Liver (tissue), 9 donors: Measurements from ENCODE around the gene URB1. TPM values are rescaled to one million over a fixed set of nuclear protein-coding genes. Genes with fewer than 3 reads are reported as not detected.

Experiments
- DNase-seq: peaks from one replicate; pipeline ENCODE4 v3.0.0-alpha.2; 2017; ENCODE audit warnings: low spot score
- H3K27ac ChIP-seq, 2 donors: one replicate each; pipeline ENCODE4 v1.7.0; 2013; ENCODE audit warnings: inconsistent platforms in 2 of 2, low read length in 2 of 2, control low read depth in 1 of 2, low read depth in 1 of 2, mild to moderate bottlenecking in 1 of 2
- H3K27me3 ChIP-seq, 4 donors: one replicate each; pipeline versions ENCODE4 v1.6.1 to v1.7.0; 2013; ENCODE audit warnings: low read length in 3 of 4, inconsistent platforms in 1 of 4, mild to moderate bottlenecking in 1 of 4, moderate library complexity in 1 of 4; ENCODE audit not compliant: control insufficient read depth in 4 of 4, insufficient read depth in 4 of 4
- H3K36me3 ChIP-seq, 4 donors: one replicate each; pipeline versions ENCODE4 v1.6.1 to v1.7.0; 2013; ENCODE audit warnings: low read length in 3 of 4, mild to moderate bottlenecking in 3 of 4, low read depth in 1 of 4, moderate library complexity in 1 of 4; ENCODE audit not compliant: control insufficient read depth in 4 of 4, insufficient read depth in 3 of 4
- H3K4me1 ChIP-seq, 4 donors: one replicate each; pipeline versions ENCODE4 v1.6.1 to v1.7.0; 2013; ENCODE audit warnings: low read length in 3 of 4, mild to moderate bottlenecking in 3 of 4, moderate library complexity in 1 of 4; ENCODE audit not compliant: control insufficient read depth in 4 of 4, insufficient read depth in 4 of 4
- H3K4me3 ChIP-seq, 3 donors: one replicate each; pipeline versions ENCODE4 v1.6.1 to v1.7.0; 2013; ENCODE audit warnings: low read length in 3 of 3, control low read depth in 1 of 3, low read depth in 1 of 3, mild to moderate bottlenecking in 1 of 3
- H3K9ac ChIP-seq, 2 donors: one replicate each; pipeline ENCODE4 v1.7.0; 2013; ENCODE audit warnings: low read length in 2 of 2, mild to moderate bottlenecking in 2 of 2, moderate library complexity in 2 of 2, control low read depth in 1 of 2, low read depth in 1 of 2
- H3K9me3 ChIP-seq, 4 donors: one replicate each; pipeline versions ENCODE4 v1.6.1 to v1.7.0; 2013; ENCODE audit warnings: low read length in 3 of 4; ENCODE audit not compliant: control insufficient read depth in 4 of 4
- EGR1 ChIP-seq, 2 donors: IDR thresholded peaks; 2 replicates each; pipeline ENCODE4 v1.6.1; 2016 to 2018; ENCODE audit warnings: antibody characterized with exemption in 2 of 2, low read depth in 2 of 2
- FOXA2 ChIP-seq: IDR thresholded peaks from 2 replicates; pipeline ENCODE4 v1.6.1; 2016; ENCODE audit warnings: antibody characterized with exemption
- GABPA ChIP-seq, 2 donors: IDR thresholded peaks in 1 of 2; conservative IDR thresholded peaks in 1 of 2; 2 replicates each; pipeline ENCODE4 v1.6.1; 2016; ENCODE audit warnings: antibody characterized with exemption in 2 of 2, mild to moderate bottlenecking in 1 of 2, moderate library complexity in 1 of 2
- HNF4A ChIP-seq, 2 donors: conservative IDR thresholded peaks; 2 replicates each; pipeline ENCODE4 v1.6.1; 2016; ENCODE audit warnings: antibody characterized with exemption in 2 of 2, mild to moderate bottlenecking in 2 of 2
- HNF4G ChIP-seq: IDR thresholded peaks from 2 replicates; pipeline ENCODE4 v1.6.1; 2016; ENCODE audit warnings: antibody characterized with exemption
- JUND ChIP-seq, 2 donors: IDR thresholded peaks; 2 replicates each; pipeline ENCODE4 v1.6.1; 2016; ENCODE audit warnings: antibody characterized with exemption in 2 of 2
- NR2F2 ChIP-seq: IDR thresholded peaks from 2 replicates; pipeline ENCODE4 v1.6.1; 2016; ENCODE audit warnings: antibody characterized with exemption
- RXRA ChIP-seq, 2 donors: IDR thresholded peaks; 2 replicates each; pipeline ENCODE4 v1.6.1; 2017 to 2018; ENCODE audit warnings: antibody characterized with exemption in 2 of 2, mild to moderate bottlenecking in 1 of 2
- SP1 ChIP-seq: IDR thresholded peaks from 2 replicates; pipeline ENCODE4 v1.6.1; 2018; ENCODE audit warnings: antibody characterized with exemption, mild to moderate bottlenecking
- TAF1 ChIP-seq: conservative IDR thresholded peaks from 2 replicates; pipeline ENCODE4 v1.6.1; 2016; ENCODE audit warnings: antibody characterized with exemption, mild to moderate bottlenecking
- YY1 ChIP-seq: IDR thresholded peaks from 2 replicates; pipeline ENCODE4 v1.6.1; 2016; ENCODE audit warnings: antibody characterized with exemption, mild to moderate bottlenecking
- WGBS: extraction: QIAGEN DNeasy Blood & Tissue Kit; methylation state at CpG from one replicate; pipeline ENCODE4 v1.1.7; 2013; 5-methylcytosine and 5-hydroxymethylcytosine counted together
- polyA plus RNA-seq, 2 donors: library from polyadenylated mRNA; stranded (reverse) in 1 of 2; unstranded in 1 of 2; fragments of 200-250 nt in 1 of 2; fragments of >200 nt in 1 of 2; fragmentation: Nextera tagmentation in 1 of 2; extraction: Ambion mirVana in 1 of 2; gene quantifications; one replicate each; pipeline versions ENCODE4 v1.2.1 to v1.2.3, GENCODE V29; 2013 to 2015
- total RNA-seq, 2 donors: library from RNA; depleted of rRNA; stranded (reverse); fragments of >200 nt; gene quantifications; one replicate each; pipeline ENCODE4 v1.2.3, GENCODE V29; 2014
- TF ChIP-seq, protein P1 (sequence below): IDR thresholded peaks from 2 replicates; pipeline ENCODE4 v1.6.1; 2016; ENCODE audit warnings: antibody characterized with exemption
- TF ChIP-seq, protein P2 (sequence below): IDR thresholded peaks from 2 replicates; pipeline ENCODE4 v1.6.1; 2016; ENCODE audit warnings: antibody characterized with exemption
- TF ChIP-seq, protein P3 (sequence below): IDR thresholded peaks from 2 replicates; pipeline ENCODE4 v1.6.1; 2016; ENCODE audit warnings: antibody characterized with exemption, mild to moderate bottlenecking
- TF ChIP-seq, protein P4 (sequence below): fragments of 150-350 bp; IDR thresholded peaks from 2 replicates; pipeline ENCODE4 v1.5.1; 2017; ENCODE audit warnings: improper control_type of control experiment, low read depth, low read length; ENCODE audit not compliant: missing input control
- donor health status: healthy.
- donor health status: healthy.
- donor health status: healthy.
- donor health status: healthy.
- donor health status: healthy.

URB1 gene
- total and polyA plus RNA-seq, 4 donors = 2.8 to 14.5 (median 7.1) TPM

DNA sequence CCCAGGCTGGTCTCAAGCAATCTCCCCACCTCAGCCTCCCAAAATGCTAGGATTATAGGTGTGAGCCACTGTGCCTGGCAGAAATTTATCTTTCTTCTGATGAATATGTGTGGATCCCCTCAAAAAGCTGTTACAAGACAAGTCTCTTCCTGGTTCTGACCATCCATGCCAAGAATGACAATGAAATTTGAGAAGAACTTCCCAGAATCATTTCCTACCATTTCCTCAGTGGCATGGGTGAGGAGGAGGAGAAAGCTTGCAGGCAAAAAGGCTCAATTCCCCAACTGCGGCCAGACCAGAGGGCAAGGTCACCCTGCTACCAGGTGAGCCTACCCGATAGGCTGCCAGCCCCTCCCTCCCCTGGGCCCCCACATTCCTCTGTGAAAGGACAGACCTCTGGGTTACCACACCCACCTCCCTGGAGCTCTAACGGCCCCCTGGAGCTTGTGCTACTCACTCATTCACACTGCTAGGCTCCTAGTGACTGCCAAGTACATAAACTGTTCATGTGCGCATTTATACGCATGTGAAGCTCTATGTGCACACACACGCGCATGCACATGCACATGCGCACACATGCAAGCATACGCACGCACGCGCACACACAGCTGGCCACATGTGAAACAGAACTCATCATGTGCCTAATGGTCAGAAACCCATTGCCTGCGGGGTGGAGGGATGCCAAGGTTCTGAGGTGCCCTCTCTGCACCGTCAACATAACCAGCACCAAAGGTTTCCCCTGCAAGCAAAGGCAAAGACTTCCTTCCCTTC is 77.1 kb downstream of the URB1 start:
- Histone ChIP-seq H3K27ac (no peak overlapping the region), H3K36me3 (peaks cover 14 to 63% (median 33%) of the 10 kb centered on the region in 4 donors), H3K4me1 (no peaks in the 10 kb centered on the region), H3K27me3 (no peaks in the 10 kb centered on the region), H3K9me3 (no peaks in the 10 kb centered on the region), H3K9ac (no peak overlapping the region), H3K4me3 (no peak overlapping the region)
- WGBS = 91% methylated on average over 14 of the region's 14 CpGs
- TF ChIP-seq, protein P1, sequence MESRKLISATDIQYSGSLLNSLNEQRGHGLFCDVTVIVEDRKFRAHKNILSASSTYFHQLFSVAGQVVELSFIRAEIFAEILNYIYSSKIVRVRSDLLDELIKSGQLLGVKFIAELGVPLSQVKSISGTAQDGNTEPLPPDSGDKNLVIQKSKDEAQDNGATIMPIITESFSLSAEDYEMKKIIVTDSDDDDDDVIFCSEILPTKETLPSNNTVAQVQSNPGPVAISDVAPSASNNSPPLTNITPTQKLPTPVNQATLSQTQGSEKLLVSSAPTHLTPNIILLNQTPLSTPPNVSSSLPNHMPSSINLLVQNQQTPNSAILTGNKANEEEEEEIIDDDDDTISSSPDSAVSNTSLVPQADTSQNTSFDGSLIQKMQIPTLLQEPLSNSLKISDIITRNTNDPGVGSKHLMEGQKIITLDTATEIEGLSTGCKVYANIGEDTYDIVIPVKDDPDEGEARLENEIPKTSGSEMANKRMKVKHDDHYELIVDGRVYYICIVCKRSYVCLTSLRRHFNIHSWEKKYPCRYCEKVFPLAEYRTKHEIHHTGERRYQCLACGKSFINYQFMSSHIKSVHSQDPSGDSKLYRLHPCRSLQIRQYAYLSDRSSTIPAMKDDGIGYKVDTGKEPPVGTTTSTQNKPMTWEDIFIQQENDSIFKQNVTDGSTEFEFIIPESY = no peak
- no peak for TF ChIP-seq TAF1
- TF ChIP-seq, protein P2, sequence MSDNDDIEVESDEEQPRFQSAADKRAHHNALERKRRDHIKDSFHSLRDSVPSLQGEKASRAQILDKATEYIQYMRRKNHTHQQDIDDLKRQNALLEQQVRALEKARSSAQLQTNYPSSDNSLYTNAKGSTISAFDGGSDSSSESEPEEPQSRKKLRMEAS = no peak
- no peak for TF ChIP-seq SP1
- no peak for TF ChIP-seq JUND (IDR thresholded peaks at IDR 0.05)
- TF ChIP-seq YY1 = no peak
- TF ChIP-seq RXRA (IDR thresholded peaks at IDR 0.05) = no peak
- no peak for TF ChIP-seq GABPA (IDR thresholded peaks at IDR 0.05 in 1 of 2, conservative IDR thresholded peaks at IDR 0.05 in 1 of 2)
- no peak for TF ChIP-seq HNF4A (conservative IDR thresholded peaks at IDR 0.05)
- TF ChIP-seq, protein P3, sequence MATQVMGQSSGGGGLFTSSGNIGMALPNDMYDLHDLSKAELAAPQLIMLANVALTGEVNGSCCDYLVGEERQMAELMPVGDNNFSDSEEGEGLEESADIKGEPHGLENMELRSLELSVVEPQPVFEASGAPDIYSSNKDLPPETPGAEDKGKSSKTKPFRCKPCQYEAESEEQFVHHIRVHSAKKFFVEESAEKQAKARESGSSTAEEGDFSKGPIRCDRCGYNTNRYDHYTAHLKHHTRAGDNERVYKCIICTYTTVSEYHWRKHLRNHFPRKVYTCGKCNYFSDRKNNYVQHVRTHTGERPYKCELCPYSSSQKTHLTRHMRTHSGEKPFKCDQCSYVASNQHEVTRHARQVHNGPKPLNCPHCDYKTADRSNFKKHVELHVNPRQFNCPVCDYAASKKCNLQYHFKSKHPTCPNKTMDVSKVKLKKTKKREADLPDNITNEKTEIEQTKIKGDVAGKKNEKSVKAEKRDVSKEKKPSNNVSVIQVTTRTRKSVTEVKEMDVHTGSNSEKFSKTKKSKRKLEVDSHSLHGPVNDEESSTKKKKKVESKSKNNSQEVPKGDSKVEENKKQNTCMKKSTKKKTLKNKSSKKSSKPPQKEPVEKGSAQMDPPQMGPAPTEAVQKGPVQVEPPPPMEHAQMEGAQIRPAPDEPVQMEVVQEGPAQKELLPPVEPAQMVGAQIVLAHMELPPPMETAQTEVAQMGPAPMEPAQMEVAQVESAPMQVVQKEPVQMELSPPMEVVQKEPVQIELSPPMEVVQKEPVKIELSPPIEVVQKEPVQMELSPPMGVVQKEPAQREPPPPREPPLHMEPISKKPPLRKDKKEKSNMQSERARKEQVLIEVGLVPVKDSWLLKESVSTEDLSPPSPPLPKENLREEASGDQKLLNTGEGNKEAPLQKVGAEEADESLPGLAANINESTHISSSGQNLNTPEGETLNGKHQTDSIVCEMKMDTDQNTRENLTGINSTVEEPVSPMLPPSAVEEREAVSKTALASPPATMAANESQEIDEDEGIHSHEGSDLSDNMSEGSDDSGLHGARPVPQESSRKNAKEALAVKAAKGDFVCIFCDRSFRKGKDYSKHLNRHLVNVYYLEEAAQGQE = no peak
- no peak for TF ChIP-seq FOXA2
- TF ChIP-seq HNF4G = no peak
- TF ChIP-seq EGR1 (IDR thresholded peaks at IDR 0.05; ENCODE audit: low read depth in 2 of 2) = no peak
- TF ChIP-seq NR2F2 = no peak
- no peak for DNase-seq

DNA sequence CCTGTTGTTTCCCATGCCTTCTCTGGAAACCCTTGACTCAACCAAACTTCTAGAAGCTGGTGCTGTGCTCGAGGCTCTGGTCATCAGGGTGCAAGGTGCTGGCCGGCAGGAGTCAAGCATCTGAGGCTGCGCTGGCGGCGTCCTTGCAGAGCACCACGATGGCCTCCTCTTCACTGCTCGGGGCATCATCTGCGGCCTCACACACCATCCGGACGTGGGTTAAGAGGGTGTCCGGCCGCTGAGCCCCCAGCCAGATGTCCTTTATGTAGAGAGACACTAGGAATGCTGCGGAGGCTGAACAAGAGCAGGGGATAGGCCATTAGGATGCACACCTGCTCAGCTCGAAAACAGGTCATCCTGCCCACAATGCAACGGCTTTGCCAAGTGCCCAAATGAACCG is 78.0 kb downstream of the URB1 start:
- peaks cover 9 to 54% (median 26%) of the 10 kb centered on the region in 4 donors for H3K36me3 ChIP-seq
- WGBS = 96% methylated on average over 16 of the region's 16 CpGs
- no peak overlapping the region for H3K9ac ChIP-seq
- no peaks in the 10 kb centered on the region for H3K27me3 ChIP-seq
- DNase-seq = no peak
- no peaks in the 10 kb centered on the region for H3K4me1 ChIP-seq
- TF ChIP-seq EGR1 (IDR thresholded peaks at IDR 0.05; ENCODE audit: low read depth in 2 of 2) (no peak), RXRA (IDR thresholded peaks at IDR 0.05) (no peak), HNF4G (no peak), HNF4A (conservative IDR thresholded peaks at IDR 0.05) (no peak), NR2F2 (no peak), SP1 (no peak), JUND (IDR thresholded peaks at IDR 0.05) (no peak), TAF1 (no peak), YY1 (no peak), FOXA2 (no peak)
- TF ChIP-seq, protein P2 = no peak
- TF ChIP-seq, protein P4, sequence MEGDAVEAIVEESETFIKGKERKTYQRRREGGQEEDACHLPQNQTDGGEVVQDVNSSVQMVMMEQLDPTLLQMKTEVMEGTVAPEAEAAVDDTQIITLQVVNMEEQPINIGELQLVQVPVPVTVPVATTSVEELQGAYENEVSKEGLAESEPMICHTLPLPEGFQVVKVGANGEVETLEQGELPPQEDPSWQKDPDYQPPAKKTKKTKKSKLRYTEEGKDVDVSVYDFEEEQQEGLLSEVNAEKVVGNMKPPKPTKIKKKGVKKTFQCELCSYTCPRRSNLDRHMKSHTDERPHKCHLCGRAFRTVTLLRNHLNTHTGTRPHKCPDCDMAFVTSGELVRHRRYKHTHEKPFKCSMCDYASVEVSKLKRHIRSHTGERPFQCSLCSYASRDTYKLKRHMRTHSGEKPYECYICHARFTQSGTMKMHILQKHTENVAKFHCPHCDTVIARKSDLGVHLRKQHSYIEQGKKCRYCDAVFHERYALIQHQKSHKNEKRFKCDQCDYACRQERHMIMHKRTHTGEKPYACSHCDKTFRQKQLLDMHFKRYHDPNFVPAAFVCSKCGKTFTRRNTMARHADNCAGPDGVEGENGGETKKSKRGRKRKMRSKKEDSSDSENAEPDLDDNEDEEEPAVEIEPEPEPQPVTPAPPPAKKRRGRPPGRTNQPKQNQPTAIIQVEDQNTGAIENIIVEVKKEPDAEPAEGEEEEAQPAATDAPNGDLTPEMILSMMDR = no peak
- H3K27ac ChIP-seq = no peak overlapping the region
- no peaks in the 10 kb centered on the region for H3K9me3 ChIP-seq
- H3K4me3 ChIP-seq = no peak overlapping the region
